Measurements from ENCODE around the gene ZNF205.

The ZNF205 gene

GRCh38 chr16:3133844-3134243, 21.5 kb downstream of the ZNF205 start:
- peak overlapping the region; percentile 93 for H3K9ac ChIP-seq (ENCODE audit: low read length)
- H3K27me3 ChIP-seq (ENCODE audit: insufficient read depth, low read length): no peaks in the 10 kb centered on the region
- peaks cover 4% of the 10 kb centered on the region; the same call in 1 of the 2 replicates for H3F3A ChIP-seq (ENCODE audit: insufficient read depth, low read length)
- no peaks in the 10 kb centered on the region for H4K20me1 ChIP-seq (ENCODE audit: insufficient read depth, low read length)
- H3K36me3 ChIP-seq (ENCODE audit: insufficient read depth, low read length): peaks cover 11% of the 10 kb centered on the region; the same call in 1 of the 2 replicates
- TF ChIP-seq EZH2 (IDR thresholded peaks at IDR 0.05; ENCODE audit: borderline replicate concordance, low read length) (no peak), CTCF (IDR thresholded peaks at IDR 0.05; ENCODE audit: low read length) (no peak)
- H2AFZ ChIP-seq (ENCODE audit: low read length): no peak overlapping the region
- H3K9me2 ChIP-seq (ENCODE audit: low read depth, low read length): no peaks in the 10 kb centered on the region
- H3K9me3 ChIP-seq (ENCODE audit: low read length): no peaks in the 10 kb centered on the region
- H3K27ac ChIP-seq (ENCODE audit: low read depth, low read length, poor library complexity, severe bottlenecking): no peak overlapping the region
- H3K4me3 ChIP-seq (ENCODE audit: low read depth, low read length, poor library complexity, severe bottlenecking): peak overlapping the region; percentile 92
- H3K4me1 ChIP-seq (ENCODE audit: insufficient read depth, low read length, severe bottlenecking): peaks cover 32% of the 10 kb centered on the region
- peak overlapping the region; percentile 78 for H3K4me2 ChIP-seq (ENCODE audit: low read length)
- peaks cover 14% of the 10 kb centered on the region for H3K79me2 ChIP-seq (ENCODE audit: insufficient read depth, low read length)

GRCh38 chr16:3134338-3135125, 22.1 kb downstream of the ZNF205 start, which contains the start of gene ZNF213:
TSS of gene ZNF213 (plus strand) at chr16:3135029. CDS start at chr16:3137281, 2,252 bp downstream.
- peak within 1 kb of the TSS; percentile 92 for H3K4me3 ChIP-seq (ENCODE audit: low read depth, low read length, poor library complexity, severe bottlenecking)
- H3K9me2 ChIP-seq (ENCODE audit: low read depth, low read length): no peaks in the 10 kb centered on the region
- TF ChIP-seq CTCF (IDR thresholded peaks at IDR 0.05; ENCODE audit: low read length) (no peak), EZH2 (IDR thresholded peaks at IDR 0.05; ENCODE audit: borderline replicate concordance, low read length) (no peak)
- H3K9ac ChIP-seq (ENCODE audit: low read length): peak within 1 kb of the TSS; percentile 93
- H3K36me3 ChIP-seq (ENCODE audit: insufficient read depth, low read length): peaks cover 11% of the 10 kb centered on the region; the same call in 1 of the 2 replicates
- H3K4me1 ChIP-seq (ENCODE audit: insufficient read depth, low read length, severe bottlenecking): peaks cover 25% of the 10 kb centered on the region
- H4K20me1 ChIP-seq (ENCODE audit: insufficient read depth, low read length): no peaks in the 10 kb centered on the region
- no peaks in the 10 kb centered on the region for H3K27me3 ChIP-seq (ENCODE audit: insufficient read depth, low read length)
- peaks cover 4% of the 10 kb centered on the region; the same call in 1 of the 2 replicates for H3F3A ChIP-seq (ENCODE audit: insufficient read depth, low read length)
- H3K4me2 ChIP-seq (ENCODE audit: low read length): peak within 1 kb of the TSS; percentile 96
- peak within 1 kb of the TSS; percentile 21; the same call in 1 of the 2 replicates for H2AFZ ChIP-seq (ENCODE audit: low read length)
- peaks cover 14% of the 10 kb centered on the region for H3K79me2 ChIP-seq (ENCODE audit: insufficient read depth, low read length)
- peak within 1 kb of the TSS; percentile 33 for H3K27ac ChIP-seq (ENCODE audit: low read depth, low read length, poor library complexity, severe bottlenecking)
- H3K9me3 ChIP-seq (ENCODE audit: low read length): no peaks in the 10 kb centered on the region

- Histone ChIP-seq H3K79me2 (ENCODE audit: insufficient read depth, low read length) (peaks cover 14% of the 10 kb centered on the region), H3F3A (ENCODE audit: insufficient read depth, low read length) (peaks cover 1% of the 10 kb centered on the region; the same call in 1 of the 2 replicates)
Observed at GRCh38 chr16:3135126-3135715, 22.8 kb downstream of the ZNF205 start.

More at GRCh38 chr16:3135126-3135715, 22.8 kb downstream of the ZNF205 start:
- H3K9me3 ChIP-seq (ENCODE audit: low read length): no peaks in the 10 kb centered on the region
- peak overlapping the region; percentile 88 for H3K9ac ChIP-seq (ENCODE audit: low read length)
- peaks cover 19% of the 10 kb centered on the region for H3K4me1 ChIP-seq (ENCODE audit: insufficient read depth, low read length, severe bottlenecking)
- no peaks in the 10 kb centered on the region for H3K9me2 ChIP-seq (ENCODE audit: low read depth, low read length)
- no peaks in the 10 kb centered on the region for H4K20me1 ChIP-seq (ENCODE audit: insufficient read depth, low read length)
- H3K36me3 ChIP-seq (ENCODE audit: insufficient read depth, low read length): peaks cover 10% of the 10 kb centered on the region; the same call in 1 of the 2 replicates
- no peak for TF ChIP-seq EZH2 (IDR thresholded peaks at IDR 0.05; ENCODE audit: borderline replicate concordance, low read length)
- TF ChIP-seq CTCF (IDR thresholded peaks at IDR 0.05; ENCODE audit: low read length): no peak
- no peaks in the 10 kb centered on the region for H3K27me3 ChIP-seq (ENCODE audit: insufficient read depth, low read length)
- peak overlapping the region; percentile 21; the same call in 1 of the 2 replicates for H2AFZ ChIP-seq (ENCODE audit: low read length)
- H3K27ac ChIP-seq (ENCODE audit: low read depth, low read length, poor library complexity, severe bottlenecking): no peak overlapping the region
- peak overlapping the region; percentile 96 for H3K4me2 ChIP-seq (ENCODE audit: low read length)
- H3K4me3 ChIP-seq (ENCODE audit: low read depth, low read length, poor library complexity, severe bottlenecking): peak overlapping the region; percentile 92
